Measurements from ENCODE around the gene NKX6-2.
A peak's percentile ranks its signal among the peaks of the same experiment; 100 is the strongest.

The NKX6-2 gene

GRCh38 chr10:132793871-132794849 is 8.2 kb upstream of the NKX6-2 start:
- TF ChIP-seq NFIC (IDR thresholded peaks at IDR 0.05) (peak; percentile 47), MAX (IDR thresholded peaks at IDR 0.05) (0 out of 2 replicates have a peak, but pooled peaks have one; percentile 20), TAF1 (IDR thresholded peaks at IDR 0.05; ENCODE audit: low read depth) (no peak), YY1 (IDR thresholded peaks at IDR 0.05; ENCODE audit: low read depth) (peak; percentile 63; the same call in 1 of the 2 replicates), TEAD4 (IDR thresholded peaks at IDR 0.05) (no peak), USF1 (IDR thresholded peaks at IDR 0.05) (peak; percentile 72)

- TF ChIP-seq CREB1 (IDR thresholded peaks at IDR 0.05; ENCODE audit: low read depth) (no peak), TCF12 (IDR thresholded peaks at IDR 0.05; ENCODE audit: low read depth) (no peak), TEAD4 (IDR thresholded peaks at IDR 0.05) (no peak), RAD21 (IDR thresholded peaks at IDR 0.05; ENCODE audit: low read depth) (peak; percentile 32; the same call in 1 of the 2 replicates), USF1 (IDR thresholded peaks at IDR 0.05) (no peak)
These were observed 7.3 kb upstream of the NKX6-2 start for GRCh38 chr10:132793213-132793612.

GRCh38 chr10:132792796-132793195 is 6.8 kb upstream of the NKX6-2 start:
- TF ChIP-seq TAF1 (IDR thresholded peaks at IDR 0.05; ENCODE audit: low read depth) (no peak), USF1 (IDR thresholded peaks at IDR 0.05) (peak; percentile 59), EP300 (IDR thresholded peaks at IDR 0.05; ENCODE audit: borderline replicate concordance) (no peak), NFIC (IDR thresholded peaks at IDR 0.05) (no peak)

- TF ChIP-seq TCF12 (IDR thresholded peaks at IDR 0.05; ENCODE audit: low read depth): no peak
- no peak for TF ChIP-seq MAX (IDR thresholded peaks at IDR 0.05)
- TF ChIP-seq RAD21 (IDR thresholded peaks at IDR 0.05; ENCODE audit: low read depth): no peak
- TF ChIP-seq CREB1 (IDR thresholded peaks at IDR 0.05; ENCODE audit: low read depth): no peak
- no peak for TF ChIP-seq ZBTB7A (IDR thresholded peaks at IDR 0.05; ENCODE audit: low read depth)
- no peak for TF ChIP-seq EP300 (IDR thresholded peaks at IDR 0.05; ENCODE audit: borderline replicate concordance)
- TF ChIP-seq FOXM1 (IDR thresholded peaks at IDR 0.05; ENCODE audit: borderline replicate concordance, low read depth): no peak
- no peak for TF ChIP-seq YY1 (IDR thresholded peaks at IDR 0.05; ENCODE audit: low read depth)
- no peak for TF ChIP-seq USF1 (IDR thresholded peaks at IDR 0.05)
- no peak for TF ChIP-seq CEBPB (IDR thresholded peaks at IDR 0.05)
- no peak for TF ChIP-seq REST (IDR thresholded peaks at IDR 0.05; ENCODE audit: low read depth)
- TF ChIP-seq EGR1 (IDR thresholded peaks at IDR 0.05): no peak
- no peak for TF ChIP-seq TEAD4 (IDR thresholded peaks at IDR 0.05)
- no peak for TF ChIP-seq TAF1 (IDR thresholded peaks at IDR 0.05; ENCODE audit: low read depth)
- no peak for TF ChIP-seq NFIC (IDR thresholded peaks at IDR 0.05)
These were observed 5.2 kb upstream of the NKX6-2 start for GRCh38 chr10:132790934-132791829.

GRCh38 chr10:132790470-132790869 is 4.5 kb upstream of the NKX6-2 start:
- TF ChIP-seq ZBTB7A (IDR thresholded peaks at IDR 0.05; ENCODE audit: low read depth): no peak
- no peak for TF ChIP-seq EP300 (IDR thresholded peaks at IDR 0.05; ENCODE audit: borderline replicate concordance)
- TF ChIP-seq CREB1 (IDR thresholded peaks at IDR 0.05; ENCODE audit: low read depth): no peak
- TF ChIP-seq YY1 (IDR thresholded peaks at IDR 0.05; ENCODE audit: low read depth): no peak
- TF ChIP-seq MAX (IDR thresholded peaks at IDR 0.05): no peak
- TF ChIP-seq EGR1 (IDR thresholded peaks at IDR 0.05): no peak
- TF ChIP-seq TEAD4 (IDR thresholded peaks at IDR 0.05): no peak
- TF ChIP-seq TCF12 (IDR thresholded peaks at IDR 0.05; ENCODE audit: low read depth): no peak

GRCh38 chr10:132789659-132790148 is 3.8 kb upstream of the NKX6-2 start:
- TF ChIP-seq CREB1 (IDR thresholded peaks at IDR 0.05; ENCODE audit: low read depth) (no peak), EP300 (IDR thresholded peaks at IDR 0.05; ENCODE audit: borderline replicate concordance) (no peak), YY1 (IDR thresholded peaks at IDR 0.05; ENCODE audit: low read depth) (no peak), CEBPB (IDR thresholded peaks at IDR 0.05) (no peak), EGR1 (IDR thresholded peaks at IDR 0.05) (no peak), NFIC (IDR thresholded peaks at IDR 0.05) (no peak), TAF1 (IDR thresholded peaks at IDR 0.05; ENCODE audit: low read depth) (no peak), MAX (IDR thresholded peaks at IDR 0.05) (no peak), RAD21 (IDR thresholded peaks at IDR 0.05; ENCODE audit: low read depth) (no peak), USF1 (IDR thresholded peaks at IDR 0.05) (no peak), TEAD4 (IDR thresholded peaks at IDR 0.05) (no peak), TCF12 (IDR thresholded peaks at IDR 0.05; ENCODE audit: low read depth) (no peak), FOXM1 (IDR thresholded peaks at IDR 0.05; ENCODE audit: borderline replicate concordance, low read depth) (no peak), ZBTB7A (IDR thresholded peaks at IDR 0.05; ENCODE audit: low read depth) (no peak), REST (IDR thresholded peaks at IDR 0.05; ENCODE audit: low read depth) (no peak)

Data from Ishikawa (cell line).